Omental fat pad (tissue), 4 donors: ENCODE measurements around the gene FAM222A. TPM values are rescaled to one million over a fixed set of nuclear protein-coding genes. Genes with fewer than 3 reads are reported as not detected.

Experiments
- ATAC-seq: fragments of 150-250 bp; one replicate; pipeline ENCODE4 v1.9.1; 2016; ENCODE audit warnings: mild to moderate bottlenecking, moderate library complexity; ENCODE audit not compliant: low FRiP score
- DNase-seq: peaks from one replicate; pipeline ENCODE4 v3.0.0-alpha.2; 2019; ENCODE audit warnings: low spot score
- CTCF ChIP-seq, 3 donors: fragments of 450-650 bp; IDR thresholded peaks; one replicate each; pipeline ENCODE4 v1.5.1; 2016 to 2017; ENCODE audit warnings: antibody characterized with exemption in 3 of 3, mild to moderate bottlenecking in 3 of 3, moderate library complexity in 2 of 3
- total RNA-seq, 4 donors: library from RNA; depleted of rRNA; stranded (reverse); fragments of >200 nt; gene quantifications; one replicate each; pipeline ENCODE4 v1.1.0, GENCODE V29; 2016

The FAM222A gene
- total RNA-seq, 4 donors from 2014 or later, result 0.94 to 2.6 (median 2.3) TPM; not detected in 1

GRCh38 chr12:109737126-109737525 lies 23.5 kb downstream of the FAM222A start:
- no peak for TF ChIP-seq CTCF (IDR thresholded peaks at IDR 0.05)
- ATAC-seq (no peak), DNase-seq (no peak)

- no peak for ATAC-seq
- no peak for DNase-seq
- no peak for TF ChIP-seq CTCF (IDR thresholded peaks at IDR 0.05)
Measured at GRCh38 chr12:109737631-109738030, 24.0 kb downstream of the FAM222A start.

GRCh38 chr12:109738209-109738608 lies 24.6 kb downstream of the FAM222A start:
- TF ChIP-seq CTCF (IDR thresholded peaks at IDR 0.05), result no peak
- ATAC-seq (no peak), DNase-seq (no peak)

GRCh38 chr12:109738878-109739665 lies 25.4 kb downstream of the FAM222A start:
- ATAC-seq, result no peak
- TF ChIP-seq CTCF (IDR thresholded peaks at IDR 0.05), result no peak
- no peak for DNase-seq

- no peak for TF ChIP-seq CTCF (IDR thresholded peaks at IDR 0.05)
- ATAC-seq (no peak), DNase-seq (no peak)
Measured at GRCh38 chr12:109739747-109740693, 26.4 kb downstream of the FAM222A start.

GRCh38 chr12:109740694-109741245 lies 27.1 kb downstream of the FAM222A start:
- ATAC-seq, result no peak
- no peak for DNase-seq
- TF ChIP-seq CTCF (IDR thresholded peaks at IDR 0.05), result no peak
